Psoas muscle (tissue), 8 donors: Measurements from ENCODE around the gene KMT2D. TPM values are rescaled to one million over a fixed set of nuclear protein-coding genes. Genes with fewer than 3 reads are reported as not detected.

ENCODE experiments used
- ATAC-seq, 4 donors: fragments of 200-7000 bp; cut with Tn5 transposase; one replicate each; pipeline ENCODE4 v1.9.1; 2020; ENCODE audit warnings: moderate library complexity in 3 of 4, mild to moderate bottlenecking in 2 of 4
- DNase-seq, 2 donors: peaks; one replicate each; pipeline ENCODE4 v3.0.0-alpha.2; 2020
- H3K27ac ChIP-seq: fragments of 200-600 bp; one replicate; pipeline ENCODE4 v1.8.0; 2022
- H3K27me3 ChIP-seq, 3 donors: fragments of 200-600 bp in 1 of 3; one replicate each; pipeline versions ENCODE4 v1.6.1 to v1.8.0; 2013 to 2022; ENCODE audit warnings: low read length in 2 of 3, mild to moderate bottlenecking in 2 of 3, moderate library complexity in 1 of 3; ENCODE audit not compliant: insufficient read depth in 3 of 3
- H3K36me3 ChIP-seq, 2 donors: fragments of 200-600 bp in 1 of 2; one replicate each; pipeline versions ENCODE4 v1.6.1 to v1.8.0; 2013 to 2022; ENCODE audit warnings: low read depth in 1 of 2, mild to moderate bottlenecking in 1 of 2, moderate library complexity in 1 of 2; ENCODE audit not compliant: insufficient read depth in 1 of 2
- H3K4me1 ChIP-seq: fragments of 200-600 bp; one replicate; pipeline ENCODE4 v1.8.0; 2022
- H3K4me3 ChIP-seq: fragments of 200-600 bp; one replicate; pipeline ENCODE4 v1.8.0; 2022; ENCODE audit warnings: mild to moderate bottlenecking
- H3K9me3 ChIP-seq: fragments of 200-600 bp; one replicate; pipeline ENCODE4 v1.8.0; 2022
- WGBS, 3 donors: extraction: QIAGEN DNeasy Blood & Tissue Kit; methylation state at CpG; one replicate each; pipeline versions ENCODE4 v1.1.6 to v1.1.7; 2013; 5-methylcytosine and 5-hydroxymethylcytosine counted together
- intact Hi-C, 2 donors: fragments of 100-400 bp; cut with DNase I; formaldehyde crosslinking; loops; one replicate each; pipeline versions ENCODE4 v1.11.0 to v1.14.2; 2022
- polyA plus RNA-seq, 3 donors: library from polyadenylated mRNA; stranded (reverse); fragments of 200-250 nt; gene quantifications; one replicate each; pipeline ENCODE4 v1.2.3, GENCODE V29; 2013
- total RNA-seq, 4 donors: library from RNA; stranded (reverse); fragmentation: NEBNext Ultra II Directional in 2 of 4; extraction: Animal tissue kit (Norgen Biotek cat#: 25700) in 2 of 4; gene quantifications; one replicate each; pipeline versions ENCODE4 v1.2.1 to v1.2.4, GENCODE V29; 2021 to 2023
- TF ChIP-seq, protein P1 (sequence below): fragments of 200-600 bp; IDR thresholded peaks from one replicate; pipeline ENCODE4 v1.8.0; 2022; ENCODE audit warnings: antibody characterized with exemption
- donor health status: healthy with polysubstance abuse.
- donor health status: DM: no; HTN: no; CAD: no; lungs with moderate emphysema.
- donor health status: Bipolar disorder and iron deficiency.
- donor health status: healthy.
- donor health status: DM: yes; HTN: yes; CAD: no.
- donor health status: DM: no; HTN: no; CAD: no.
- donor health status: DM: no; HTN: no; CAD: no.
- donor health status: DM: yes; HTN: yes; CAD: no.

The KMT2D gene
- total and polyA plus RNA-seq, 7 donors: 10.8 to 69.8 (median 64.2) TPM

DNA sequence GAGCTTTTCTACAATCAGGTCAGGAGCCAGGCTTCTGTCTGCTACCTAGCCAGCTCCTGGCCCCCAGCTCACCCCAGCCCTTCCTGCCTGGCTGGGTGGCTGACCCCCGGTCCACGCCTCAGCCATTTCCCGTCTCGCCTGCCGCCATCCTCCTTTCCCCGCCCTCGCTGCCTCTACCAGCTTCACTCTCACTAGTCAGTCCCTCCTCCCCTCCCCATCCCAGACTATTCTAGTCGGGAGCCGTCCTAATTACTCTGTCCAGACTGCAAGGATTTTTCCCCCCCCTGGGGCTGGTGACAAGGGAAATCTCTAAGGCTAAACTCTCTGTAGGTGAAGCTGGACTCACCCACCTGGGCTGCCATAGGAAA, 33.2 kb upstream of the KMT2D start:
- Histone ChIP-seq H3K27me3 (peaks cover 0 to 55% (median 23%) of the 10 kb centered on the region in 3 donors), H3K36me3 (peaks cover 0 to 26% of the 10 kb centered on the region in 2 donors), H3K4me3 (peak overlapping the region; percentile 52), H3K9me3 (no peaks in the 10 kb centered on the region), H3K4me1 (peaks cover 22% of the 10 kb centered on the region), H3K27ac (no peak overlapping the region)
- 11 to 24% (median 14%) methylated on average over 9 of the region's 9 CpGs for WGBS, 3 donors
- ATAC-seq (no peak), DNase-seq (no peak)
- TF ChIP-seq, protein P1, sequence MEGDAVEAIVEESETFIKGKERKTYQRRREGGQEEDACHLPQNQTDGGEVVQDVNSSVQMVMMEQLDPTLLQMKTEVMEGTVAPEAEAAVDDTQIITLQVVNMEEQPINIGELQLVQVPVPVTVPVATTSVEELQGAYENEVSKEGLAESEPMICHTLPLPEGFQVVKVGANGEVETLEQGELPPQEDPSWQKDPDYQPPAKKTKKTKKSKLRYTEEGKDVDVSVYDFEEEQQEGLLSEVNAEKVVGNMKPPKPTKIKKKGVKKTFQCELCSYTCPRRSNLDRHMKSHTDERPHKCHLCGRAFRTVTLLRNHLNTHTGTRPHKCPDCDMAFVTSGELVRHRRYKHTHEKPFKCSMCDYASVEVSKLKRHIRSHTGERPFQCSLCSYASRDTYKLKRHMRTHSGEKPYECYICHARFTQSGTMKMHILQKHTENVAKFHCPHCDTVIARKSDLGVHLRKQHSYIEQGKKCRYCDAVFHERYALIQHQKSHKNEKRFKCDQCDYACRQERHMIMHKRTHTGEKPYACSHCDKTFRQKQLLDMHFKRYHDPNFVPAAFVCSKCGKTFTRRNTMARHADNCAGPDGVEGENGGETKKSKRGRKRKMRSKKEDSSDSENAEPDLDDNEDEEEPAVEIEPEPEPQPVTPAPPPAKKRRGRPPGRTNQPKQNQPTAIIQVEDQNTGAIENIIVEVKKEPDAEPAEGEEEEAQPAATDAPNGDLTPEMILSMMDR: no peak
- intact Hi-C loops: no loop called here

DNA sequence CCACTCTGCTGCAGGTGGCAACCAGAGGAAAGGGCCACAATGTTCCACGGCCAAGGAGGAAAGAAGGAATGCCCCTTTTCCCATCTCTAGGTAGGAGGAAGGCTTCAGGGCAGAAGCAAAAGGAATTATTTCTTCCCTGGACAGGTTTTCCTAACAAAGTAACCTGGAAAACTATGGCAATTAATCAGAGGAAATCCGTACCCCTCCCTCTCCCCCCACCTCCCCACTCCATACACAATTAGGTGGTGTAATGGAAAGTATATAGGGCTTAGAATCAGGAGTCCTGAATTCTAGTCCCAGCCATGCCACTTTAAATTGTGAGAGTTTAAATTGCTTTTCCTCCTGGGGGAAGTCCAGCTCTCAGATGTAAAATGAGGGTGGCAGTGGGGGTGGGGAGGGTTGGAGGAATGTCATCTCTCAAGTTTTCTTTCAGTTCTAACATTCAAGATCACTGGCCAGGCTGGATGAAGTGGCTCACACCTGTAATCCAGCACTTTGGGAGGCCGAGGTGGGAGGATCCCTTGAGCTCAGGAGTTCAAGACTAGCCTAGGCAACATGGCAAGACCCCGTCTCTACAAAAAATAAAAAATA, 32.3 kb upstream of the KMT2D start:
- DNase-seq (no peak), ATAC-seq (no peak)
- Histone ChIP-seq H3K4me1 (peaks cover 22% of the 10 kb centered on the region), H3K36me3 (peaks cover 0 to 17% of the 10 kb centered on the region in 2 donors), H3K4me3 (peak overlapping the region; percentile 46), H3K27me3 (peaks cover 0 to 55% (median 24%) of the 10 kb centered on the region in 3 donors), H3K9me3 (no peaks in the 10 kb centered on the region), H3K27ac (no peak overlapping the region)
- intact Hi-C loops: no loop called here
- WGBS, 3 donors: 72 to 80% (median 77%) methylated on average over 4 of the region's 4 CpGs
- TF ChIP-seq, protein P1: no peak

DNA sequence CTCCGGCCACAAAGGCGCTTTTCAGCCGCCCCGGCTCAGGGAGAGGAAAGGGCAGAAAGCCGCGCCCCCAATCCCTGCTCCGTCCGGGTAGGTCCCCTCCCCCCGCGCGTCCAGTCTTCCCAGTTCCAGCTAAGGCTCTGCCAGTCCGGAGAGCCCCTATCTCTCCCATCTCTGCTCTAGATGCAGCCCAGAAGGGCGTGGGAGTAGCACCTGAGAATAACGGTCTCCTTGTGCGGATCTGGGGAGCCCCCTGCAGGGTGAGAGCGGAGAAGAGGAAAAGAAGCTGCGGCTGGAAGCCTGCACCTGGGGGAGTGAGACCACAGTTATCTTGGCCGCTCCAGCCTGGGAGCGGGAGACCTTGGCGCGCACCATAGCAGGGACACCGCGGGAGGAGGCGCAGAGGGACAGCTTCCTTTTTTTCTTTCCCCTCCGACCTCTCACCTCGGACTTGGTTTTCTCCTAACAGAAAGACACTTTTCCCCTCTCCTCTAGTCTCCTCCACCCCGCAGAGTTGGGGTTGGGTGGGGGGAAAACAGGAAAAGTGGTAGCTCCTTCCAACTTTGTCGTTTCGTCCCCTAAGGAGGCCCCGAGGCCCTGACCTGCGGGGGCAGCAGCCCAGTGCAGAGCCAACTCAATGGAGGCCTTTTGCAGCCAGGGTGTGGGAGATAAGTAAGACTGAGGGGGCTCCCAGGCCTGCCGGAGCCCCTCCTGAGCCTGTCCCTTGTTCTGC, 31.7 kb upstream of the KMT2D start:
- no peak overlapping the region for H3K27ac ChIP-seq
- H3K36me3 ChIP-seq: peaks cover 0 to 11% of the 10 kb centered on the region in 2 donors
- 16 to 24% (median 22%) methylated on average over 21 to 32 of the region's 32 CpGs for WGBS, 3 donors
- H3K27me3 ChIP-seq: peaks cover 0 to 55% (median 24%) of the 10 kb centered on the region in 3 donors
- no peaks in the 10 kb centered on the region for H3K9me3 ChIP-seq
- peaks cover 22% of the 10 kb centered on the region for H3K4me1 ChIP-seq
- peak overlapping the region; percentile 46 for H3K4me3 ChIP-seq
- TF ChIP-seq, protein P1: no peak
- ATAC-seq: no peak
- intact Hi-C loops: no loop called here
- peak in 1 of 2 donors; percentile 43 for DNase-seq

DNA sequence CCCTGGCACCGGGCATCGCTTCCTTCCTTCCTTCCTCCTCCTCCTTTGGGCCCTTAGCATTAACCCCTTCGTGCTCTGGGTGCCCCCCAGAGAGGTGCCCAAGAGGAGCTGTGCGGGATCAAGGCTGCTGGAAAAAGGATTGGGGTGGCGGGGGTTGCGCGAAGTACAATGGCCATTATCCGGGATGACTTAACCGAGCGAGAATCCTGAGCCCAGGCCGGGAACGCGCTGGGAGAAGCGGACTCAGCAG, 31.2 kb upstream of the KMT2D start:
- no peak overlapping the region for H3K27ac ChIP-seq
- TF ChIP-seq, protein P1: no peak

More for the DNA sequence above, 31.2 kb upstream of the KMT2D start:
- 8 to 14% (median 12%) methylated on average over 12 to 14 of the region's 14 CpGs for WGBS, 3 donors
- no peak for DNase-seq
- Histone ChIP-seq H3K36me3 (peaks cover 0 to 6% of the 10 kb centered on the region in 2 donors), H3K4me3 (peak overlapping the region; percentile 46), H3K9me3 (no peaks in the 10 kb centered on the region), H3K4me1 (peaks cover 22% of the 10 kb centered on the region), H3K27me3 (peaks cover 0 to 55% (median 24%) of the 10 kb centered on the region in 3 donors)
- no peak for ATAC-seq
- intact Hi-C loops: no loop called here
